GM23338 (cell line): Measurements from ENCODE around the gene ORAI2.

Experiments used
- CREB1 ChIP-seq: fragments of 250-450 bp; sonication (Bioruptor Pico); IDR thresholded peaks from 2 replicates; pipeline ENCODE4 v1.5.0; 2020; ENCODE audit warnings: low read depth, mild to moderate bottlenecking, moderate library complexity
- EZH2 ChIP-seq: fragments of 200-600 bp; sonication (generic); IDR thresholded peaks from one replicate; pipeline ENCODE4 v1.8.0; 2017; ENCODE audit warnings: antibody characterized with exemption, mild to moderate bottlenecking, low read depth; ENCODE audit not compliant: unreplicated experiment
- EZH2phosphoT487 ChIP-seq: fragments of 200-600 bp; sonication (generic); IDR thresholded peaks from one replicate; pipeline ENCODE4 v1.8.1; 2018; ENCODE audit warnings: antibody characterized with exemption; ENCODE audit not compliant: unreplicated experiment
- JUNB ChIP-seq: IDR thresholded peaks from one replicate; pipeline ENCODE4 v1.6.1; 2016; ENCODE audit warnings: antibody characterized with exemption; ENCODE audit not compliant: unreplicated experiment
- POLR2AphosphoS5 ChIP-seq: IDR thresholded peaks from 2 replicates; pipeline ENCODE4 v1.6.1; 2016; ENCODE audit warnings: antibody characterized with exemption, low read depth
- ZNF331 ChIP-seq: fragments of 250-450 bp; sonication (Bioruptor Pico); IDR thresholded peaks from 2 replicates; pipeline ENCODE4 v1.5.0; 2020; ENCODE audit warnings: low read depth, mild to moderate bottlenecking, moderate library complexity
- TF ChIP-seq, protein P1 (sequence below), 2 experiments: fragments of 200-600 bp in 1 of 2; sonication (generic) in 1 of 2; conservative IDR thresholded peaks; 2 replicates each; pipeline versions ENCODE4 v1.5.1 to v1.6.1; 2016 to 2017; ENCODE audit warnings: antibody characterized with exemption in 2 of 2, low read depth in 2 of 2, mild to moderate bottlenecking in 2 of 2, moderate library complexity in 1 of 2
- TF ChIP-seq, protein P2 (sequence below): IDR thresholded peaks from one replicate; pipeline ENCODE4 v1.6.1; 2018; ENCODE audit warnings: antibody characterized with exemption; ENCODE audit not compliant: unreplicated experiment
- TF ChIP-seq, protein P3 (sequence below): IDR thresholded peaks from 2 replicates; pipeline ENCODE4 v1.6.1; 2016; ENCODE audit warnings: antibody characterized with exemption

DNA sequence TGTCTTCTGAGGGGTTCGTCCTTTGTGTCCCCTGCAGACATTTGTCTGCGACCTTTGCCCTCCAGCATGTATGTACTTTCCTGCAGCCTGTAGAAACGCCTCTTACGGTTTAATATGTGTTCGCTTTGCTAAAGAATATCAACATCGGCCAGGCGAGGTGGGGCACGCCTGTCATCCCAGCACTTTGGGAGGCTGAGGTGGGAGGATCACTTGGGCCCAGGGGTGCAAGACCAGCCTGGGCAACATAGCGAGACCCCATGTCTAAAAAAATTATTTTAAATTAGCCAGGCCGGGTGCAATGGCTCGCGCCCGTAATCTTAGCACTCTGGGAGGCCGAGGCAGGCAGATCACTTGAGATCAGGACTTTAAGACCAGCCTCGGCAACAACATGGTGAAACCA is 15.8 kb downstream of the ORAI2 start:
- no peak for TF ChIP-seq JUNB
- TF ChIP-seq, protein P1, sequence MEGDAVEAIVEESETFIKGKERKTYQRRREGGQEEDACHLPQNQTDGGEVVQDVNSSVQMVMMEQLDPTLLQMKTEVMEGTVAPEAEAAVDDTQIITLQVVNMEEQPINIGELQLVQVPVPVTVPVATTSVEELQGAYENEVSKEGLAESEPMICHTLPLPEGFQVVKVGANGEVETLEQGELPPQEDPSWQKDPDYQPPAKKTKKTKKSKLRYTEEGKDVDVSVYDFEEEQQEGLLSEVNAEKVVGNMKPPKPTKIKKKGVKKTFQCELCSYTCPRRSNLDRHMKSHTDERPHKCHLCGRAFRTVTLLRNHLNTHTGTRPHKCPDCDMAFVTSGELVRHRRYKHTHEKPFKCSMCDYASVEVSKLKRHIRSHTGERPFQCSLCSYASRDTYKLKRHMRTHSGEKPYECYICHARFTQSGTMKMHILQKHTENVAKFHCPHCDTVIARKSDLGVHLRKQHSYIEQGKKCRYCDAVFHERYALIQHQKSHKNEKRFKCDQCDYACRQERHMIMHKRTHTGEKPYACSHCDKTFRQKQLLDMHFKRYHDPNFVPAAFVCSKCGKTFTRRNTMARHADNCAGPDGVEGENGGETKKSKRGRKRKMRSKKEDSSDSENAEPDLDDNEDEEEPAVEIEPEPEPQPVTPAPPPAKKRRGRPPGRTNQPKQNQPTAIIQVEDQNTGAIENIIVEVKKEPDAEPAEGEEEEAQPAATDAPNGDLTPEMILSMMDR (conservative IDR thresholded peaks at IDR 0.05; ENCODE audit: low read depth in 2 of 2): no peak
- TF ChIP-seq EZH2: no peak
- TF ChIP-seq CREB1 (CRISPR knock-in tag): no peak
- TF ChIP-seq POLR2AphosphoS5: no peak
- TF ChIP-seq, protein P2, sequence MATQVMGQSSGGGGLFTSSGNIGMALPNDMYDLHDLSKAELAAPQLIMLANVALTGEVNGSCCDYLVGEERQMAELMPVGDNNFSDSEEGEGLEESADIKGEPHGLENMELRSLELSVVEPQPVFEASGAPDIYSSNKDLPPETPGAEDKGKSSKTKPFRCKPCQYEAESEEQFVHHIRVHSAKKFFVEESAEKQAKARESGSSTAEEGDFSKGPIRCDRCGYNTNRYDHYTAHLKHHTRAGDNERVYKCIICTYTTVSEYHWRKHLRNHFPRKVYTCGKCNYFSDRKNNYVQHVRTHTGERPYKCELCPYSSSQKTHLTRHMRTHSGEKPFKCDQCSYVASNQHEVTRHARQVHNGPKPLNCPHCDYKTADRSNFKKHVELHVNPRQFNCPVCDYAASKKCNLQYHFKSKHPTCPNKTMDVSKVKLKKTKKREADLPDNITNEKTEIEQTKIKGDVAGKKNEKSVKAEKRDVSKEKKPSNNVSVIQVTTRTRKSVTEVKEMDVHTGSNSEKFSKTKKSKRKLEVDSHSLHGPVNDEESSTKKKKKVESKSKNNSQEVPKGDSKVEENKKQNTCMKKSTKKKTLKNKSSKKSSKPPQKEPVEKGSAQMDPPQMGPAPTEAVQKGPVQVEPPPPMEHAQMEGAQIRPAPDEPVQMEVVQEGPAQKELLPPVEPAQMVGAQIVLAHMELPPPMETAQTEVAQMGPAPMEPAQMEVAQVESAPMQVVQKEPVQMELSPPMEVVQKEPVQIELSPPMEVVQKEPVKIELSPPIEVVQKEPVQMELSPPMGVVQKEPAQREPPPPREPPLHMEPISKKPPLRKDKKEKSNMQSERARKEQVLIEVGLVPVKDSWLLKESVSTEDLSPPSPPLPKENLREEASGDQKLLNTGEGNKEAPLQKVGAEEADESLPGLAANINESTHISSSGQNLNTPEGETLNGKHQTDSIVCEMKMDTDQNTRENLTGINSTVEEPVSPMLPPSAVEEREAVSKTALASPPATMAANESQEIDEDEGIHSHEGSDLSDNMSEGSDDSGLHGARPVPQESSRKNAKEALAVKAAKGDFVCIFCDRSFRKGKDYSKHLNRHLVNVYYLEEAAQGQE: no peak
- no peak for TF ChIP-seq ZNF331
- TF ChIP-seq, protein P3, sequence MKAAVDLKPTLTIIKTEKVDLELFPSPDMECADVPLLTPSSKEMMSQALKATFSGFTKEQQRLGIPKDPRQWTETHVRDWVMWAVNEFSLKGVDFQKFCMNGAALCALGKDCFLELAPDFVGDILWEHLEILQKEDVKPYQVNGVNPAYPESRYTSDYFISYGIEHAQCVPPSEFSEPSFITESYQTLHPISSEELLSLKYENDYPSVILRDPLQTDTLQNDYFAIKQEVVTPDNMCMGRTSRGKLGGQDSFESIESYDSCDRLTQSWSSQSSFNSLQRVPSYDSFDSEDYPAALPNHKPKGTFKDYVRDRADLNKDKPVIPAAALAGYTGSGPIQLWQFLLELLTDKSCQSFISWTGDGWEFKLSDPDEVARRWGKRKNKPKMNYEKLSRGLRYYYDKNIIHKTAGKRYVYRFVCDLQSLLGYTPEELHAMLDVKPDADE: no peak
- TF ChIP-seq EZH2phosphoT487: no peak
